ENCODE results near the gene FAAP20. TPM values are rescaled to one million over a fixed set of nuclear protein-coding genes. Genes with fewer than 3 reads are reported as not detected.

The FAAP20 gene
- total RNA-seq, 1 donor from 2014 or later, result 14.2 TPM

GRCh38 chr1:2231532-2232254 lies 37.1 kb upstream of the FAAP20 start:
- TF ChIP-seq, protein P1, sequence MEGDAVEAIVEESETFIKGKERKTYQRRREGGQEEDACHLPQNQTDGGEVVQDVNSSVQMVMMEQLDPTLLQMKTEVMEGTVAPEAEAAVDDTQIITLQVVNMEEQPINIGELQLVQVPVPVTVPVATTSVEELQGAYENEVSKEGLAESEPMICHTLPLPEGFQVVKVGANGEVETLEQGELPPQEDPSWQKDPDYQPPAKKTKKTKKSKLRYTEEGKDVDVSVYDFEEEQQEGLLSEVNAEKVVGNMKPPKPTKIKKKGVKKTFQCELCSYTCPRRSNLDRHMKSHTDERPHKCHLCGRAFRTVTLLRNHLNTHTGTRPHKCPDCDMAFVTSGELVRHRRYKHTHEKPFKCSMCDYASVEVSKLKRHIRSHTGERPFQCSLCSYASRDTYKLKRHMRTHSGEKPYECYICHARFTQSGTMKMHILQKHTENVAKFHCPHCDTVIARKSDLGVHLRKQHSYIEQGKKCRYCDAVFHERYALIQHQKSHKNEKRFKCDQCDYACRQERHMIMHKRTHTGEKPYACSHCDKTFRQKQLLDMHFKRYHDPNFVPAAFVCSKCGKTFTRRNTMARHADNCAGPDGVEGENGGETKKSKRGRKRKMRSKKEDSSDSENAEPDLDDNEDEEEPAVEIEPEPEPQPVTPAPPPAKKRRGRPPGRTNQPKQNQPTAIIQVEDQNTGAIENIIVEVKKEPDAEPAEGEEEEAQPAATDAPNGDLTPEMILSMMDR (IDR thresholded peaks at IDR 0.05; ENCODE audit: insufficient read depth, low read length, severe bottlenecking), result no peak
- peak; percentile 7 for FAIRE-seq
- Histone ChIP-seq H3K27me3 (ENCODE audit: control insufficient read depth, insufficient read depth, low read length) (no peaks in the 10 kb centered on the region), H3K36me3 (ENCODE audit: control insufficient read depth, insufficient read depth, low read length) (peaks cover 1% of the 10 kb centered on the region), H3K4me3 (ENCODE audit: low read depth, low read length) (peak overlapping the region; percentile 72)
- peak; percentile 71 for DNase-seq (ENCODE audit: low read depth)

DNA sequence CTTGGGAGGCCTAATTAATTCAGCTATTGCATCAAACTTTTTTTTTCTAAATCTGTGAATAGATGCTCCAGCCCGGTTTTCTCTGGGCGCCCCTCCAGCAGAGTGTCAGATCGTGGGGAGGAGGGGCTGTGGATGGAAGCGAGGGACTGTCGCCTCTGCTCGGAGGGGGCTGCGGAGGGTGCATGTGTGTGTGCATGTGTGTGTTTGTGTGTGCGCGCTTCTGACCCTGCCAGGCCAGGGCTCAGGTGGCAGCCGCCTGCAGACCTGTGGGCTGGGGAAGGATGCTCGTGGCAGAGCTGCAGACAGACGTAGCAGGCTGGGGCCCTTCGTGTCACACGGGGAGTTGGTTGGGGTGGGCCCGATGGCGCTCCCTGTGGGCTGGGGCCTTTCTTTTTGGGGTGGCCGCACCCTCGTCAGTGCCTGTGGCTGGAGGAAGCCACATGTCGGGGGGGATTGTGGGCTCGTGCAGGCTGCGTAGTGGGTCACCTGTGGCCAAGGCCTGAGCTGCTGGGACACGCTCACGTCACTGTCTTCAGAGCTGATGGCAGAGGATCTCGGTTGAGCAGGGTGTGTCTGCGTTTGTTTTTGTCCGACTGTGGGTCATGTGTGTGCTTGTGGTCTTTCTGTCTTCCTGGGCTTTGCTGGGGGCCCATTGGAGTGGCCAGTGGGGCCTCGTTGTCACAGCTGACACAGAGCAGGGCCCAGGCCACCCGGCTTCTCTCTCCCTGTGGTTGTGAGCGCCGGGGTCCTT lies 36.4 kb upstream of the FAAP20 start:
- TF ChIP-seq, protein P1 (IDR thresholded peaks at IDR 0.05; ENCODE audit: insufficient read depth, low read length, severe bottlenecking), result no peak
- Histone ChIP-seq H3K36me3 (ENCODE audit: control insufficient read depth, insufficient read depth, low read length) (peaks cover 1% of the 10 kb centered on the region), H3K27me3 (ENCODE audit: control insufficient read depth, insufficient read depth, low read length) (no peaks in the 10 kb centered on the region), H3K4me3 (ENCODE audit: low read depth, low read length) (peak overlapping the region; percentile 72)
- DNase-seq (ENCODE audit: low read depth), result no peak
- no peak for FAIRE-seq

- Histone ChIP-seq H3K4me3 (ENCODE audit: low read depth, low read length) (peak overlapping the region; percentile 72), H3K27me3 (ENCODE audit: control insufficient read depth, insufficient read depth, low read length) (no peaks in the 10 kb centered on the region), H3K36me3 (ENCODE audit: control insufficient read depth, insufficient read depth, low read length) (no peaks in the 10 kb centered on the region)
- TF ChIP-seq, protein P1 (IDR thresholded peaks at IDR 0.05; ENCODE audit: insufficient read depth, low read length, severe bottlenecking), result no peak
- FAIRE-seq (no peak), DNase-seq (ENCODE audit: low read depth) (no peak)
Measured at GRCh38 chr1:2229911-2230731, 35.5 kb upstream of the FAAP20 start.

DNA sequence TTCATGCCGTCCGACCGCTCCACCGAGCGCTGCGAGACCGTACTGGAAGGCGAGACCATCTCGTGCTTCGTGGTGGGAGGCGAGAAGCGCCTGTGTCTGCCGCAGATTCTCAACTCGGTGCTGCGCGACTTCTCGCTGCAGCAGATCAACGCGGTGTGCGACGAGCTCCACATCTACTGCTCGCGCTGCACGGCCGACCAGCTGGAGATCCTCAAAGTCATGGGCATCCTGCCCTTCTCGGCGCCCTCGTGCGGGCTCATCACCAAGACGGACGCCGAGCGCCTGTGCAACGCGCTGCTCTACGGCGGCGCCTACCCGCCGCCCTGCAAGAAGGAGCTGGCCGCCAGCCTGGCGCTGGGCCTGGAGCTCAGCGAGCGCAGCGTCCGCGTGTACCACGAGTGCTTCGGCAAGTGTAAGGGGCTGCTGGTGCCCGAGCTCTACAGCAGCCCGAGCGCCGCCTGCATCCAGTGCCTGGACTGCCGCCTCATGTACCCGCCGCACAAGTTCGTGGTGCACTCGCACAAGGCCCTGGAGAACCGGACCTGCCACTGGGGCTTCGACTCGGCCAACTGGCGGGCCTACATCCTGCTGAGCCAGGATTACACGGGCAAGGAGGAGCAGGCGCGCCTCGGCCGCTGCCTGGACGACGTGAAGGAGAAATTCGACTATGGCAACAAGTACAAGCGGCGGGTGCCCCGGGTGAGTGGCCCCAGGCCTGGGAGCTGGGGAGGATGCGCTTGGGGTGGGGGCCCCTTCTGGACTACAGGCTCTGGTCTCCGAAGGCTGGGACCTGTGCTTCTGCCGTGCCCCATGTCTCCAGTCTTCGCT lies 34.7 kb upstream of the FAAP20 start:
- H3K27me3 ChIP-seq (ENCODE audit: control insufficient read depth, insufficient read depth, low read length), result no peaks in the 10 kb centered on the region
- TF ChIP-seq, protein P1 (IDR thresholded peaks at IDR 0.05; ENCODE audit: insufficient read depth, low read length, severe bottlenecking), result peak; percentile 7
- no peaks in the 10 kb centered on the region for H3K36me3 ChIP-seq (ENCODE audit: control insufficient read depth, insufficient read depth, low read length)
- H3K4me3 ChIP-seq (ENCODE audit: low read depth, low read length), result peak overlapping the region; percentile 72
- no peak for FAIRE-seq
- no peak for DNase-seq (ENCODE audit: low read depth)

GRCh38 chr1:2228694-2229036 lies 34.1 kb upstream of the FAAP20 start:
- DNase-seq (ENCODE audit: low read depth) (no peak), FAIRE-seq (no peak)
- peak overlapping the region; percentile 72 for H3K4me3 ChIP-seq (ENCODE audit: low read depth, low read length)
- H3K36me3 ChIP-seq (ENCODE audit: control insufficient read depth, insufficient read depth, low read length), result no peaks in the 10 kb centered on the region
- no peaks in the 10 kb centered on the region for H3K27me3 ChIP-seq (ENCODE audit: control insufficient read depth, insufficient read depth, low read length)
- TF ChIP-seq, protein P1 (IDR thresholded peaks at IDR 0.05; ENCODE audit: insufficient read depth, low read length, severe bottlenecking), result no peak

Measured in bronchial epithelial cell (primary cell).